PFSK-1 (cell line): ENCODE results near the gene VPS9D1.

ENCODE experiments used
- FOXP2 ChIP-seq: optimal IDR thresholded peaks from 2 replicates; pipeline ENCODE3; 2011; ENCODE audit warnings: borderline replicate concordance, control low read depth, inconsistent platforms; ENCODE audit not compliant: insufficient read depth; ENCODE audit errors: extremely low read length, extremely low read depth
- POLR2AphosphoS5 ChIP-seq: IDR thresholded peaks from 2 replicates; pipeline ENCODE4 v1.6.1; 2012; ENCODE audit warnings: low read depth, mild to moderate bottlenecking, control low read depth, low read length, moderate library complexity
- REST ChIP-seq, 2 experiments: IDR thresholded peaks; 2 replicates each; pipeline versions ENCODE4 v1.6.1 to v1.8.0; 2011 to 2012; ENCODE audit warnings: low read depth in 2 of 2, low read length in 2 of 2, control low read depth in 1 of 2, inconsistent platforms in 1 of 2, mild to moderate bottlenecking in 1 of 2, moderate library complexity in 1 of 2; ENCODE audit not compliant: insufficient read depth in 1 of 2
- SIN3A ChIP-seq: IDR thresholded peaks from 2 replicates; pipeline ENCODE4 v1.6.1; 2012; ENCODE audit warnings: mild to moderate bottlenecking, low read length, moderate library complexity, borderline replicate concordance; ENCODE audit not compliant: insufficient read depth
- TAF1 ChIP-seq: IDR thresholded peaks from 2 replicates; pipeline ENCODE4 v1.6.1; 2012; ENCODE audit warnings: low read length, control low read depth, borderline replicate concordance; ENCODE audit not compliant: insufficient read depth

DNA sequence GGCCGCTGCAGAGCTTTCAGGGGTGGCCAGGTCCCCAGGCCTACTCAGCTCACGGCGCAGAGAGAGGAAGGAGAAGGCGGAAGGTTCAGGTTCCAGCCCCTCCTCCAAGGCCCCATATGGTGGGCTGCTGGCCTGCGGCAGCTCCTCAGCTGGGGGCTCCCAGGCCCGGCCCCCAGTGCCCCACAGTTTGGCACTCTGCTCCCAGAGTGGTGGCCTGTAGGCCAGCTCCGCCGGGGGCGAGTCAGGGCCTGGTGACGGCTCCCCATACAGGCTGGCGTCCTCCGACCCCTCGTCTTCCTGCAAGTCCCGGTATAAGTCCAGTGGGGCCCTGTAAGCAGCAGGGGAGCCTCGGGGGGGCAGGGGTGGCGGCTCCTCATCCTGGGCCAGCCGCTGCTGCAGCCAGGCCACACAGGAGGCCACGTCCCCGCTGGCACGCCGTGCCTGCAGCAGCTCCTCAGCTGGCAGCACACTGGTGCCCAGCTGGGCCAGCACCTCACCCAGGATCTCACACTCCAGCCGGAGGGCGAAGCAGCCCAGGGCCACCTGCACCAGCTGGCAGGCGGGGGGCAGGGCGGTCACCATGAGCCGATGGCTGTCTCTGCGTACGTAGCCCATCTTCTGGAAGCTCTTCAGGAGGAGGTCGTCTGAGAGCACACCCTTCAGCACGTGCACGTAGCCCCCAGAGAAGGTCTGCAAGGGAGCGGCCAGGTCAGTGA is 22.9 kb downstream of the VPS9D1 start:
- TF ChIP-seq SIN3A (no peak), TAF1 (no peak), REST (IDR thresholded peaks at IDR 0.05; ENCODE audit: insufficient read depth in 1 of 2, low read depth in 2 of 2, low read length in 2 of 2) (no peak), POLR2AphosphoS5 (no peak), FOXP2 (no peak)
